GM21576 (cell line): Measurements from ENCODE around the gene PHF21B.
"Not testable (repeated sequence)": the region's sequence is repeated elsewhere in the genome, so short reads cannot be mapped to it uniquely, and the experiment has no call there.

Experiments used
- ATAC-seq: cut with Tn5 transposase; IDR thresholded peaks from one replicate; pipeline ENCODE4 v1.9.1; 2021; ENCODE audit warnings: mild to moderate bottlenecking, moderate library complexity; ENCODE audit not compliant: unreplicated experiment

PHF21B gene

GRCh38 chr22:44903164-44903563 lies 106.6 kb downstream of the PHF21B start:
- ATAC-seq, result not testable (repeated sequence)

- no peak for ATAC-seq
Observed at GRCh38 chr22:44901301-44901700, 108.5 kb downstream of the PHF21B start.

- ATAC-seq, result no peak
Observed at GRCh38 chr22:44898236-44898635, 111.6 kb downstream of the PHF21B start.

GRCh38 chr22:44895296-44896055 lies 114.3 kb downstream of the PHF21B start:
- ATAC-seq, result no peak

- no peak for ATAC-seq
Observed at GRCh38 chr22:44894782-44895181, 115.0 kb downstream of the PHF21B start.

DNA sequence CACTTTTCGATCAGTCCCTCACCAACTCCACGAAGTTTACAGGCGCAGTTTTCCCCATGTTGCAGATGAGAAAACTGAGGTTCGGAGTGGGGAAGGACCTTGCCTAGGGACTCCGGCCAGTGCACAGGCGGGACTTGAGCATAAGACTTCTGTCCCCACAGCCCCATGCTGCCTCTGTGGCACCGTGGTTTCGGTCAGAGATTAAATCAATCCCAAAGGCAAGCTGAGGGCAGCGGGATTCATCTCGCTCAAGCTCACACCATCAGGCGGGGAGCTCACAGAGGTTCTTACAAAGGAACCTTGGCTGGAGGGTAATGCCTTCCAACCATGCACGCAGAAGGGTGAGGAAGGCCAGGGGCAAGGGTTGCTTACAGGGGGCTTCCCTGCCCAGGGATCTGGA lies 115.5 kb downstream of the PHF21B start:
- no peak for ATAC-seq

DNA sequence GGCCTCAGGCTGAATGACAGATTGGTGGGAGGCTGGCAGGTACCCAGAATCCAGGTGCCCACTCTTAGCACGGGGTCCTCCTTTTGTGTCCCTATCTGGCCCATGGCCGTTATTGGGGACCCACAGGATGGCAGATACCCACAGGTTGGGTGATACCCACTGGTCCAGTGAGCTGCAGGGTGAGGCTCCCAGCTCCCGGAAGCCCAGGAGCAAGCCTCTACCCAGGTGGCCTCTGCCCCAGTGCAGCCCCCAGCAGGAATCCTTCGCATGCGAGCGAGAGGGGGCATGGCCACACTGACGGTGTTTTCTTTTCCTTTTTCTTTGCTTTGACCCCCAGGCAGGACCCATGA lies 116.1 kb downstream of the PHF21B start:
- no peak for ATAC-seq

DNA sequence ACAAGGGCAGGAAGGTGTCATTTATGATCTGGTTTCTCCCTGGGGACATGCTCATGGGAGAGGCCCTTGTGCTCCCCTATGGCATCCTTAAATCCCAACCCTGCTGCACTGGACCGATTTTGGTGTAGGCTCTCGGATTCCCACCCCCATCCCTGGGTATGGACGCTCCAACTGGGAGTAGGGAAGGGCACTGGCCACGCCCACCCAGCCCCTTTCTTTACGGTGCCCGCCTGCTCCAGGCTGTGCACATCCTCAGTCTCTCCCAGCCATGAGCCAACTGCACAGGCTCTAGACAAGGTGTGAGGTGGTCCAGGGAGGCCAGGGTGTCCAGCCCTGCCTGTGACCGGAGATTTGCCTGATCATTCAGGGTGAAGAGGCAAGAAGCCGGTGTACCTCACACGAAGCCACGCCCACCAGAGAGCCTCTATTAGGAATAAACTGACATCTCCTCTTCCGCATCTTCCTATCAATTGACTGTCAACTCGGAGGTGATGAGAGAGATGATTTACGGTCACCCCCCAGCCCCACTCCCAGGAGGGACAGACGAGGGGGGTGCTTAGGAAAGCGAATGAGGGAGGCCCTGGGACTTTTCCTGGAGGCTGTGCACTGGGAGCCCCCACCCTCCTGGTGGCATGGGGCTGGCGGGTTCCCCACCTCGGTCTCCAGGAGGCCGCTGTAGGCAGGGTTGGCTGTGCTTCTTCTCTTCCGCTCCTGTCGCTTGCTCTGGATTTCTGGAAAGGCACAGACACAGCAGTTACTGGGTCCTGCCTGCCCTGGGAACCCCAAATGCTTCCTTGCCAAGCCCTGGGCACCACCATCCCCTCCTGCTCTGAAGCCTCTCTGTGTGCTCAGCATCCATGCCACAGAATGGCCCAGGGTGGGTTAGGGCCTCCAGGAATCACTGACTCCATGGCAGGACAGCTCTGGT lies 116.7 kb downstream of the PHF21B start:
- no peak for ATAC-seq

- ATAC-seq, result no peak
Observed at GRCh38 chr22:44892243-44892642, 117.6 kb downstream of the PHF21B start.

DNA sequence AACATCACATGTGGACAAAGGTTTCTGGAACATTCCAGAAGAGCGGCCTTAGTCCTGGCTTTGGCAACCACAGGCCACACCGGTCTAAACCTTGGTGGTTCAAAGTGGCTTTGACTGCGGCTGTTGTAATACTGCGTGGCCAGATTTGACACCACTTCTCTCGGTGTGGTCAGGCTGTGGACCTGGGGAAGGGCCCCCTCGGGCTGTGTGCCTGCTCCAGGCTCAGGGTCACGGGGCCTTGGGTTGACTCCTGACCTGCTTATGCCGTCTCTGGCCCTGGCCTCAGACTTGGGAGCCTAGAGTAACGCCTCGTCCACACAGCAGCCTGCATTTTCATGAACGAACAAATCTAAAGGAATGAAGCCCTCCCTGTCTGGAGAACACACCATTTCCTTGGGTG lies 118.0 kb downstream of the PHF21B start:
- ATAC-seq, result no peak

GRCh38 chr22:44891293-44891747 lies 118.5 kb downstream of the PHF21B start:
- ATAC-seq, result no peak

GRCh38 chr22:44890416-44891292 lies 119.2 kb downstream of the PHF21B start:
- no peak for ATAC-seq

DNA sequence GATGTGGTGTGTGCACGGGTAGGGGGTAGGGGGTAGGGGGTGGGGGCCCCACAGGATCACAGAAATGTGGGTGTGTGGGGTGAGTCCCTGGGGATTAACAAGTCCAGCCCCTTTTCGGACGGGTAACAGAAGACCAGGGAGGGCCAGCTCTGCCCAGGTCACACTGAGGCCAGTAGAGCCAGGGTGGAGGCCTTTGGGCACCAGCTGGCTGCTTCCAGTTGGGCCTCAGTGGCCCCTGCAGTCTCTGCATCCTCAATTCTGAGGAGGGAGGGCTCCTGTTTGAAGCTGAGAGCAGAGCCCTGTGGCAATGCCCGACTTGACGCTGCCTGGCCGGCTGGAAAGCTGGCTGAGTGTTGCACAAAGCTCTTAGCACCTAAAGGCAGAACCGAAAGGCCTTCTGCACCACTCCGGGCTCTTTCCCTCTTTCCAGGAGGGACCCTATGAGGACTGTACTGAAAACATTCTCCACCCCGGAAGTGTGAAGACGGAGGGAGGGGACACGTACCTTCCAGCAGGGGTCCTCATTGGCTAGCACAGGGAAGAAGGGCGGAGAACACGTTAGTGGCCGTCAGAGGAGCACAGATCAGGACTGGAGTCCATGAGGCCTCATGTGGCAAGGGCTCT lies 120.4 kb downstream of the PHF21B start:
- ATAC-seq, result no peak

- no peak for ATAC-seq
Observed at GRCh38 chr22:44888491-44889254, 121.1 kb downstream of the PHF21B start.

- no peak for ATAC-seq
Observed at GRCh38 chr22:44887941-44888366, 121.9 kb downstream of the PHF21B start.

DNA sequence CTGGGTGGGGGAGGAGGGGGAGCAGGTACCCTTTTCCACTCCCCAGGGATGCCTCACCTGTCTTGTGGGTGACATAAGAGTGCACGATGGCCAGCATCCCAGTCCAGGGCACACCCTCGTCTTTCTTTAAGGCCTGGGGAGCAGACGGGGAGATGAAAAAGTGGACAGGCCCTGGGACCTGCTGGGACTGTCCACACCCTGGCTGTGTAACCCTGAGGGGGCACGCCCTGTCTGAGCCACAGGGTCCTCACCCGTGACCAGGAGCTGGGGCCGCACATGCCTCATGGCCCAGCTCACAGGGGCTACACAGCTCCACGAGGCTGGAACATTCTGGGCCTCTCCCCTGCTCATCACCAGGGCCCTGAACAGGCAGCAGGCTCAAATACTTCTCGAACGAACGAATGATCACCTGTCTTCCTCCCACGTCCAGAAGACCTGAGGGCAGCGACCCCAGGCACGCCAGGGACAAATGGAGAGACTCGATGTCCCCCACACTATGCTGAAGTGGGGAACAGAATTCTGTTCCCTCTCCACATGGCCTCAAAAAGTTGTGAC lies 123.9 kb downstream of the PHF21B start:
- no peak for ATAC-seq

- no peak for ATAC-seq
Observed at GRCh38 chr22:44884968-44885805, 124.6 kb downstream of the PHF21B start.

DNA sequence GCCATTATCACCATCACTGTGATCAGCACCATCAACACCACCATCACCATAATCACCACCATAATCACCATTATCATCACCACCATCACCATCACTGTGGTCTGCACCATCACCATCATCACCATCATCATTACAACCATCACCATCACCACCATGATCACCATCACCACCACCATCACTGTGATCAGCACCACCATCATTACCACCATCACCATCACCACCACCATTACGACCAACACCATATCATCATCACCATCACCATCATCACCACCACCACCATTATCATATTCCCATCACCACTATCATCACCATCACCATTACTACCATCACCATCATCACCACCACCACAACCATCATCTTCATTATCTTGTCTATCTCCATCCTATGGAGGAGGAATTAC lies 125.2 kb downstream of the PHF21B start:
- ATAC-seq, result no peak

DNA sequence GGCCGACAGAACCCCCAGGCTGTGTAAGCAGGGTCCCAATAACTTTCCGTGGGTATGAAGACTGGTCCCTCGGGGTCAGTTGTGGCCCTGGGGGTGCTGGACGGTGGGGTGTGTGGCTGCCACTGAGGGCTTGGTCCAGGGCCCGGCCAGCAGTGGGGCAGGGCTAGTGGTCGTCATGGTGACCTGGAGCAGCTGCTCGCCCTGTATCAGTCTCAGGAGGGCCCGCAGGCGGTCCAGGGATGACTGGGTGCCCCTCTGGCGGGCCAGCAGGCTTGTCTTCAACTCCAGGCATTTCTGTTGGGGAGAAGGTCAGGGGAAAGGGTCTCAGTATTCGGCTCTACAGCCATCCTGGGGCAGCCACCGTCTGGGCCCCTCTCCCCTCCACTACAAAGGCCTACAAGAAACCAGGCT lies 126.8 kb downstream of the PHF21B start:
- ATAC-seq, result no peak
